Muscle layer of duodenum (tissue), 2 donors: ENCODE results near the gene AGO3.

Experiments used
- H3K27ac ChIP-seq: one replicate; pipeline ENCODE4 v1.7.0; 2013; ENCODE audit warnings: mild to moderate bottlenecking, low read length
- H3K27me3 ChIP-seq: one replicate; pipeline ENCODE4 v1.7.0; 2013; ENCODE audit warnings: low read depth, mild to moderate bottlenecking, control low read depth, low read length
- H3K36me3 ChIP-seq, 2 donors: one replicate each; pipeline ENCODE4 v1.7.0; 2013; ENCODE audit warnings: low read length in 2 of 2, control low read depth in 1 of 2, mild to moderate bottlenecking in 1 of 2; ENCODE audit not compliant: insufficient read depth in 2 of 2, control insufficient read depth in 1 of 2
- H3K4me1 ChIP-seq, 2 donors: one replicate each; pipeline ENCODE4 v1.7.0; 2013; ENCODE audit warnings: low read length in 2 of 2, mild to moderate bottlenecking in 2 of 2, control low read depth in 1 of 2, moderate library complexity in 1 of 2; ENCODE audit not compliant: insufficient read depth in 2 of 2, control insufficient read depth in 1 of 2
- H3K4me3 ChIP-seq, 2 donors: one replicate each; pipeline ENCODE4 v1.7.0; 2013; ENCODE audit warnings: low read length in 2 of 2, low read depth in 1 of 2, mild to moderate bottlenecking in 1 of 2
- H3K9me3 ChIP-seq, 2 donors: one replicate each; pipeline ENCODE4 v1.7.0; 2013; ENCODE audit warnings: low read length in 2 of 2, control low read depth in 1 of 2, mild to moderate bottlenecking in 1 of 2; ENCODE audit not compliant: control insufficient read depth in 1 of 2
- donor health status: healthy.

The AGO3 gene

DNA sequence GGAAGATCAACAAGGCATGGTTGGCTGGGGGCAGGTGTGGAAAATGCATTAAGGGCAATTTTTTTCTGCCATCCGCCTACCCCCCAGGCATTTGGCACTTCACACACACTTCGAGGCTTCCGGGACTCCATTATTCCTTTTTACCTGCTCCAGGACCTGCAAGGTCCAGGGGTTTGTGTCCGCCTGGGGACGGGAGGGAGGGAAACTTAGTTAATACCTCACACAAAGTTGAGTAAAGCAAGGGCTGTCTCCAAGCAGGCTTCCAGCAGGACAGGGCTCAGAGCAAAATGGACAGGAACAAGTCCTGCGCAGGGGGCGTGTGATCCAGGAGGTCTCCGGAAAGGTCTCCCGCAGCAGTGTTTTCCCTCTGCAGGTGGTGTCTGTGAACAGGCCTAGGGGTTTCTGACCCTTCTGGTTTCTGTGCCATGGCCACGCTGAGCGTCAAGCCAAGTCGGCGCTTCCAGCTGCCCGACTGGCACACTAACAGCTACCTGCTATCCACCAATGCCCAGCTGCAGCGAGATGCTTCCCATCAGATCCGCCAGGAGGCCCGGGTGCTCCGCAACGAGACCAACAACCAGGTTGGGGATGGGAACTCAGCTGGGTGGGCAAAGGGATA lies 153.7 kb downstream of the AGO3 start:
- Histone ChIP-seq H3K9me3 (no peaks in the 10 kb centered on the region), H3K27ac (no peak overlapping the region), H3K4me1 (peaks cover 0 to 21% of the 10 kb centered on the region in 2 donors), H3K27me3 (no peaks in the 10 kb centered on the region), H3K4me3 (peak overlapping the region; percentile 39 to 66), H3K36me3 (no peaks in the 10 kb centered on the region)

DNA sequence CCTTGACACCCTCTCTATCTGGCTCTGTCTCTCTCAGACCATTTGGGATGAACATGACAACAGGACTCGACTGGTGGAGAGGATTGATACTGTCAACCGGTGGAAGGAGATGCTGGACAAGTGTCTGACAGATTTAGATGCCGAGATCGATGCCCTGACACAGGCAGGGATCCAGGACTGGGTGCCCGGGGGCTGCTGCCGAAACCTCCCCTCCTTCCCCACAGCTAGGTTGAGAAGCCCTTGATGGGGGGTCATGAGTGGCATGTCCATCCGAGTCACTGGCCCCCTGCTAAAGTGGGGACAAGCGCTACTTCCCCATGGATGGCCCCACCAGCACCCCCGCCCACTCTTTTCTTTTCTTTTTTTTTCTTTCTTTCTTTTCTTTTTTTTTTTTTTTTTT lies 154.2 kb downstream of the AGO3 start:
- Histone ChIP-seq H3K27ac (no peak overlapping the region), H3K4me3 (no peak overlapping the region), H3K36me3 (no peaks in the 10 kb centered on the region), H3K27me3 (no peaks in the 10 kb centered on the region), H3K9me3 (no peaks in the 10 kb centered on the region), H3K4me1 (peaks cover 0 to 26% of the 10 kb centered on the region in 2 donors)

DNA sequence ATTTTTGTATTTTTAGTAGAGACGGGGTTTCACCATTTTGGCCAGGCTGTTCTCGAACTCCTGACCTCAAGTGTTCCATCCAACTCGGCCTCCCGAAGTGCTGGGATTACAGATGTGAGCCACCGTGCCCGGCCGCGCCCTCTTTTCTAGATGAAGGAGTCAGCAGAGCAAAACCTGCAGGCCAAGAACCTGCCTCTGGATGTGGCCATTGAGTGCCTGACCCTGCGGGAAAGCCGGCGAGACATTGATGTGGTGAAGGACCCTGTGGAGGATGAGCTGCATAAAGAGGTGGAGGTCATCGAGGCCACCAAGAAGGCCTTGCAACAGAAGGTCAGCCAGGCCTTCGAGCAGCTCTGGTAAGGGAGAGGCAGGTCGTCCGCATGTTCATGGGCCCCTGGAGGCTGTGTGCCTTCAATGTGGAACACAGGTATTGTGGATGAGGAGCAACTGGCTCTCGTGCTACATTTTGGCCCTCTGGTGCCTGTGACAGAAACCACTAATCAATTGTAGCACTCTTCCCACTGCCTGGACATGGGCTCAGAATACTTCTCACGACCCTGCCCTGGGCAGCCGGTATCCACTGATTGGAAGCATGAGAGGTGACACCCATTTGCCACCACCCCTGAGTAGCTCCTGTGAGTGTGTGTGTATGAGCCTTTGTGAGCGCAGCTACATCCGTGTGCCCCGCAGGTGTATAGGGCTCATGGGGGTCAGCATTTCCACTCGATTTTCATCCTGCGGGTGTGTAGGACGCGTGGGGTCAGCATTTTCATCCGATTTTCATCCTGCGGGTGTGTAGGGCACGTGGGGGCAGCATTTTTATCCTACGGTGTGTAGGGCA lies 155.0 kb downstream of the AGO3 start:
- H3K27me3 ChIP-seq = no peaks in the 10 kb centered on the region
- peaks cover 0 to 32% of the 10 kb centered on the region in 2 donors for H3K4me1 ChIP-seq
- H3K4me3 ChIP-seq = no peak overlapping the region
- H3K9me3 ChIP-seq = no peaks in the 10 kb centered on the region
- no peaks in the 10 kb centered on the region for H3K36me3 ChIP-seq
- no peak overlapping the region for H3K27ac ChIP-seq

DNA sequence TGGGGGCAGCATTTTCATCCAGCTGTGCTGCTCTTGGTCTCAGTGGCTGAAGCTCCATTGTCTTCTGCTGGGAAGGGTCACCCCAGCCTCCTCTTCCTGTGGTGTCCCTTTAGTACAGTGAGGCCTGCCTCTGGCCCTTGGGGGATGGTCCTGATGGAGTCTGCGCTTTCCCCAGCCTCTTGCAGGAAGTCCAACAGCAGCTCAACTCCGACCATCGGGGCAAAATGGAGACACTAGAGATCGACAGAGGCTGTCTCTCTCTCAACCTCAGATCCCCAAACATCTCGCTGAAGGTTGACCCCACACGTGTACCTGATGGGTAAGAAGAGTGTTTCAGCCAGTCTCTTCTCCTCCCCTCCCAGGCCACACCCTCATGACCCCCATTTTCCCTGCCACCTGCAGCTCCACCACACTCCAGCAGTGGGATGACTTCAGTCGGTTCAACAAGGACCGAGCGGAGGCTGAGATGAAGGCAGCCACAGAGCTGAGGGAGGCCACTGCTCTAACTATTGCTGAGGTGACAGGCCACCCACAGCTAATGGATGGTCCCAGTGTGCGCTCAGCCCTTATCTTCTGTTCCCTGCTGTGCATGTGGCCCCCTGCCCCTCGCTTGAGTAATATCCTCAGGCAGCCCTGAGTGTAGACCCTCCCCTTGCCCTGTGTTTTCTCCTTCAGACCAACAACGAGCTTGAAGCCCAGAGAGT lies 155.8 kb downstream of the AGO3 start:
- Histone ChIP-seq H3K4me3 (no peak overlapping the region), H3K9me3 (no peaks in the 10 kb centered on the region), H3K27me3 (no peaks in the 10 kb centered on the region), H3K36me3 (peaks cover under 1 to 7% of the 10 kb centered on the region in 2 donors), H3K4me1 (peaks cover 0 to 39% of the 10 kb centered on the region in 2 donors), H3K27ac (no peak overlapping the region)

DNA sequence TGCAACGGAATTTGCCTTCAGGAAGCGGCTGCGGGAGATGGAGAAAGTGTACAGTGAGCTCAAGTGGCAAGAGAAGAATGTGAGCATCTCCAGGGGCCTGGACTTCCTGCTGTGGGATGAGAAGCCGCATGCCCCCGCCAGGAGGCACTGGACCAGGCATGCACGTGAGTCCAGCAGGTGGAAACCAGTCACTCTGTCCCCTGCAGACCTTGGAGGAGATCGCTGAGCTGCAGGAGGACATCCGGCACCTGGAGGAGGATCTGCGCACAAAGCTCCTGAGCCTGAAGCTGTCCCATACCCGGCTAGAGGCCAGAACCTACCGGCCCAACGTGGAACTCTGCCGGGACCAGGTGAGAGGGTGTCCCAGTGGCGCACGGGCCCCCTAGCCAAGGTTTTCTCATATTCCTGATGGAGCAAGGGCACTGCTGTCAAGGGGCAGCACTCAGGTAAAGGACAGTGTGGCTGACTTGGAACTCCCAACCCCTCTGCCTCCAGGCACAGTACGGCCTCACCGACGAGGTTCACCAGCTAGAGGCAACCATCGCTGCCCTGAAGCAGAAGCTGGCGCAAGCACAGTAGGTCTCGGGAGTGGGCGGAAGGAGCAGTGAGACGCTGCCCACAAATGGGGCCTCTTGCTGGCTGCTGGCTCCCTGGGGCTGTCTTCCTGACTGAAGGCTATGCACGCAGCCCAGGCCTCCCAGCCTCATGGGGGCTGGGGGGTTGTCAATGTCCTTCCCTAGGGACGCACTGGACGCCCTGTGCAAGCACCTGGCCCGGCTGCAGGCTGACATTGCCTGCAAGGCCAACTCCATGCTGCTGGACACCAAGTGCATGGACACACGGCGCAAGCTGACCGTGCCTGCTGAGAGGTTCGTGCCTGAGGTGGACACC lies 156.6 kb downstream of the AGO3 start:
- Histone ChIP-seq H3K4me1 (peaks cover 0 to 39% of the 10 kb centered on the region in 2 donors), H3K4me3 (no peak overlapping the region), H3K27ac (no peak overlapping the region), H3K27me3 (no peaks in the 10 kb centered on the region), H3K9me3 (no peaks in the 10 kb centered on the region), H3K36me3 (peaks cover 8 to 15% of the 10 kb centered on the region in 2 donors)

DNA sequence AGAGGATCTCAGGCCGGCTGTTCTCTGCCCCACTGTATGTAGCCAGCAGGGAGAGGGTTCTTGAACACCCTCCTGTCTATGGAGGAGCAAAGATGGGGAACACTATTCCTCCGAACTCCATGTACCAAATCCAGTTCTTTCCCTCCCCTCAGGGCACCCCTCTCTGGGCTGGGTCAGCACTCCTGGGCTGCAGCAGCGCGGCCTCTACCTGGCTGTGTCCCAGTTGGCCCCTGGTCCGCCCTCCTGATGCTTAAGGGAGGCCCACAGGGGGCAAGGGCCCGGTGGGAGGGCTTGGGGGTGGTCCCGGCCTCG lies 157.3 kb downstream of the AGO3 start:
- Histone ChIP-seq H3K27me3 (no peaks in the 10 kb centered on the region), H3K36me3 (peaks cover 16 to 22% of the 10 kb centered on the region in 2 donors), H3K27ac (peak overlapping the region; percentile 45), H3K4me3 (peak overlapping the region; percentile 94 to 95), H3K4me1 (peaks cover 0 to 39% of the 10 kb centered on the region in 2 donors), H3K9me3 (no peaks in the 10 kb centered on the region)

DNA sequence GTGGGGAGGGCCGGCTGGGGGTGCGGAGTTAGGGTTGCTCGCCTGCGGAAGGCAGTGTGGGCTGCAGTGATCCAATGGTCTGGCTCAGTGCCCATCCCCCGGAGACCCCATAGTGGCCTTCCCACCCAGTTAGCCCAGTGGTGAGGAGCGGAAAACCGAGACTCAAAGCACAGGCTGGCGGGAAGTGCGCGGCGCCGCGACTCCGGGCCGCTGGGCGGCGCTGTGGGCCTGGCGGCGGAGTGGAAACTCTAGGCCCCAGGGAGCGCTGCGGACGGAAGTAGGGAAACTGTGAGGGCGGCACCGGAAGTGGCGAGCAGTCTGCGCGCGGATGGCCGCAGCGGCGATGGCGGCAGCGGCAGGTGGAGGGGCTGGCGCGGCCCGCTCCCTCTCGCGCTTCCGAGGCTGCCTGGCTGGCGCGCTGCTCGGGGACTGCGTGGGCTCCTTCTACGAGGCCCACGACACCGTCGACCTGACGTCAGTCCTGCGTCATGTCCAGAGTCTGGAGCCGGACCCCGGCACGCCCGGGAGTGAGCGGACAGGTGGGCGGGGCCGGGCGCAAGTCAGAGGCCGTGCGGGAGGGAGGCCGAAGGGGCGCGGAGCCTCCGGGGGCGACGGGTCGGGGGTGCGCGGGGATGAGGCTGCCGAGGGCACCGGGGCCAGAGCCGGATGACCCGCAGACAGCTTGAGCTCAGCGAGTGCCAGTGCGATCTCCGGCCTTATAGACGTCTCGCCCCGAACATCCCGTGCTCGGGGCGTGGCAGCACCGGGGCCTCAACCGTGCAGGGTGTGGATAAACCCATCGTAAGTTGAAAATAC lies 157.9 kb downstream of the AGO3 start, which contains the start of gene ADPRS:
Gene ADPRS (plus strand): TSS at position 316 of the 816 bp plus-strand sequence. CDS start 13 bp downstream, at position 329.
- H3K27ac ChIP-seq = peak within 1 kb of the TSS; percentile 83
- H3K36me3 ChIP-seq = peaks cover 21 to 28% of the 10 kb centered on the region in 2 donors
- peak within 1 kb of the TSS; percentile 94 to 95 for H3K4me3 ChIP-seq
- H3K4me1 ChIP-seq = peaks cover 0 to 39% of the 10 kb centered on the region in 2 donors
- no peaks in the 10 kb centered on the region for H3K27me3 ChIP-seq
- no peaks in the 10 kb centered on the region for H3K9me3 ChIP-seq

DNA sequence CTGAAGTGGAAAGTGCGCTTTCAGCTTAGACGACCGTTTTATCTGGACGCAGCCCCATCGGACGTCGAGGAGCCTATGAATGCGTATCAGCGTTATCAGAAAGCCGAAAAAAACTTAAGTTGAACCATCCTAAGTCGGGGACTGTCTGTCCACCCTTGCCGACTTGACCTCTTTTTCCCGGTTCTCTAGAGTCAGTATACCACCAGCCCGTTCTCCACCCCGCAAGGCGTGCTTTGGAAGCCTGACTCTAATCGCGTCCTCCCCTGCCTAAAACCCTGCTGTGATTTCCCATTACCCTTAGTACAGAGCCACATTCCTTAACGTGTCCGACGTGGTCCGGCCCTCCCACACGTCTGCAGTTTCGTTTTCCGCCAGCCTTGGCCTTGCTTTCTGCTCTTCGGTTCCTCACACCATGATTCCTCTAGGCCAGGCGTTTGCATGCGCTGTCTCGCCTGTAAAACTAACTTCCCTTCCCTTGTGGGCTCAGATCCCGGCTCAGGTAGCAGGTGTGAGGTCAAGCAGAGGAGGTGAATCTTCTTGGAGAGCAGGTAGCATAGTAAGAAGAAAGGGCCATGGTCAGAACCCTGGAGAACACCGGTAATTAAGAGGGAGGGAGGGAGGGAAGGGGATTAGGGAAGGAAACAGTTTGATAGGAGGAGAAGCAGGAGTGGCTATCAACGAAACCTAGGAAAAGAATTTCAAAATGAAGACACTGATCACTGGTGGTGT lies 158.7 kb downstream of the AGO3 start:
- no peaks in the 10 kb centered on the region for H3K9me3 ChIP-seq
- peak overlapping the region; percentile 94 to 95 for H3K4me3 ChIP-seq
- H3K27ac ChIP-seq = peak overlapping the region; percentile 83
- H3K4me1 ChIP-seq = peaks cover 0 to 35% of the 10 kb centered on the region in 2 donors
- H3K36me3 ChIP-seq = peaks cover 29 to 36% of the 10 kb centered on the region in 2 donors
- no peaks in the 10 kb centered on the region for H3K27me3 ChIP-seq

DNA sequence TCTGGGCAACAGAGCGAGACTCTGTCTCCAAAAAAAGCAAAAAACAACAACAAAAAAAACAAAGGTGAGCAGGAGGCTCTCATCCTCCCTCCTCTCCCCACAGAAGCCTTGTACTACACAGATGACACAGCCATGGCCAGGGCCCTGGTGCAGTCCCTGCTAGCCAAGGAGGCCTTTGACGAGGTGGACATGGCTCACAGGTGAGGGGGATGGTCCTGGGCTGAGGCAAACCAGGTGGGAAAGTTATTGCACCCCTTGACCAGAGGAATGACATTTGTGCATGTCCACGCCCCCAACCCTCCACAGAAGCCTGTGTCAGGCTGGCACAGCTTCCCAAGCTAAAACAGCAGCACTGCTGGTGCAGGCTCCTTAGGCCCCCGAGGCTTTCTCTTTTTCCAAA lies 160.2 kb downstream of the AGO3 start:
- no peaks in the 10 kb centered on the region for H3K27me3 ChIP-seq
- H3K4me3 ChIP-seq = no peak overlapping the region
- H3K27ac ChIP-seq = no peak overlapping the region
- peaks cover 37 to 49% of the 10 kb centered on the region in 2 donors for H3K36me3 ChIP-seq
- peaks cover 0 to 35% of the 10 kb centered on the region in 2 donors for H3K4me1 ChIP-seq
- H3K9me3 ChIP-seq = no peaks in the 10 kb centered on the region

DNA sequence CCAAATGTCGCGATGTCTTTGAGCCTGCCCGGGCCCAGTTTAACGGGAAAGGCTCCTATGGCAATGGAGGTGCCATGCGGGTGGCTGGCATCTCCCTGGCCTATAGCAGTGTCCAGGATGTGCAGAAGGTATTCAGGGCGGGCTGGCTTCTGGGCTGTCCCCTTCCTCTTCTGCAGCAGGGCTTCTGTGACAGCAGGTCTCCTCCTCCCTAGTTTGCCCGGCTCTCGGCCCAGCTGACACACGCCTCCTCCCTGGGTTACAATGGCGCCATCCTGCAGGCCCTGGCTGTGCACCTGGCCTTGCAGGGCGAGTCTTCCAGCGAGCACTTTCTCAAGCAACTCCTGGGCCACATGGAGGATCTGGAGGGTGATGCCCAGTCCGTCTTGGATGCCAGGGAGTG lies 160.8 kb downstream of the AGO3 start:
- H3K27ac ChIP-seq = no peak overlapping the region
- H3K4me3 ChIP-seq = no peak overlapping the region
- peaks cover 0 to 35% of the 10 kb centered on the region in 2 donors for H3K4me1 ChIP-seq
- peaks cover 39 to 54% of the 10 kb centered on the region in 2 donors for H3K36me3 ChIP-seq
- no peaks in the 10 kb centered on the region for H3K27me3 ChIP-seq
- H3K9me3 ChIP-seq = no peaks in the 10 kb centered on the region
